D721Med (cell line): ENCODE measurements around the gene FBXO48.

ENCODE experiments used
- DNase-seq: peaks from one replicate; pipeline ENCODE4 v3.0.0; 2011; ENCODE audit warnings: low spot score; ENCODE audit not compliant: insufficient read length
- FAIRE-seq: peaks from 2 replicates; lab custom pipeline; 2011; peaks lifted over from hg19 to GRCh38; lab: Jason Lieb, UNC
- TF ChIP-seq, protein P1 (sequence below): IDR thresholded peaks from 2 replicates; pipeline ENCODE4 v1.5.1; 2012; ENCODE audit warnings: mild to moderate bottlenecking, control low read depth; ENCODE audit not compliant: insufficient read depth; ENCODE audit errors: missing control alignments

FBXO48 gene

DNA sequence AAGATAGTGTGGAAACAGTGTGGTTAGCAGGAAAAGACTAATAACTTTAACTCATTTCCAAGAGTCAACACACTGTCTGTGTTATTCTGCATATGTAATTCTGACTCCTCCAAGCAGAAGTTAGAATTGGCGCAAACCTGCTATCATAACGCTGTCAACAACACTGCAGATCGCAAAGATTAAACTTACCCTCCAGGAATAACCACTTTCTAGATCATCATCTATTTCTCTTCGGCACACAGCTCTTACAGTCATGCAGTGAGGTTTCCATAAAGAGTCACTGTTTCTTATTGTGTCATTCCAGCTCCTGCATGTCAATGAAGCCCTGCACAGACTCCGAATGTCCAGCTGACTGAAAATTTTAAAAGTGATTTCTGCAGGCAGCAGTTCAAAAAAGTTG is 2.4 kb downstream of the FBXO48 start:
- DNase-seq (no peak), FAIRE-seq (no peak)
- TF ChIP-seq, protein P1, sequence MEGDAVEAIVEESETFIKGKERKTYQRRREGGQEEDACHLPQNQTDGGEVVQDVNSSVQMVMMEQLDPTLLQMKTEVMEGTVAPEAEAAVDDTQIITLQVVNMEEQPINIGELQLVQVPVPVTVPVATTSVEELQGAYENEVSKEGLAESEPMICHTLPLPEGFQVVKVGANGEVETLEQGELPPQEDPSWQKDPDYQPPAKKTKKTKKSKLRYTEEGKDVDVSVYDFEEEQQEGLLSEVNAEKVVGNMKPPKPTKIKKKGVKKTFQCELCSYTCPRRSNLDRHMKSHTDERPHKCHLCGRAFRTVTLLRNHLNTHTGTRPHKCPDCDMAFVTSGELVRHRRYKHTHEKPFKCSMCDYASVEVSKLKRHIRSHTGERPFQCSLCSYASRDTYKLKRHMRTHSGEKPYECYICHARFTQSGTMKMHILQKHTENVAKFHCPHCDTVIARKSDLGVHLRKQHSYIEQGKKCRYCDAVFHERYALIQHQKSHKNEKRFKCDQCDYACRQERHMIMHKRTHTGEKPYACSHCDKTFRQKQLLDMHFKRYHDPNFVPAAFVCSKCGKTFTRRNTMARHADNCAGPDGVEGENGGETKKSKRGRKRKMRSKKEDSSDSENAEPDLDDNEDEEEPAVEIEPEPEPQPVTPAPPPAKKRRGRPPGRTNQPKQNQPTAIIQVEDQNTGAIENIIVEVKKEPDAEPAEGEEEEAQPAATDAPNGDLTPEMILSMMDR = no peak

DNA sequence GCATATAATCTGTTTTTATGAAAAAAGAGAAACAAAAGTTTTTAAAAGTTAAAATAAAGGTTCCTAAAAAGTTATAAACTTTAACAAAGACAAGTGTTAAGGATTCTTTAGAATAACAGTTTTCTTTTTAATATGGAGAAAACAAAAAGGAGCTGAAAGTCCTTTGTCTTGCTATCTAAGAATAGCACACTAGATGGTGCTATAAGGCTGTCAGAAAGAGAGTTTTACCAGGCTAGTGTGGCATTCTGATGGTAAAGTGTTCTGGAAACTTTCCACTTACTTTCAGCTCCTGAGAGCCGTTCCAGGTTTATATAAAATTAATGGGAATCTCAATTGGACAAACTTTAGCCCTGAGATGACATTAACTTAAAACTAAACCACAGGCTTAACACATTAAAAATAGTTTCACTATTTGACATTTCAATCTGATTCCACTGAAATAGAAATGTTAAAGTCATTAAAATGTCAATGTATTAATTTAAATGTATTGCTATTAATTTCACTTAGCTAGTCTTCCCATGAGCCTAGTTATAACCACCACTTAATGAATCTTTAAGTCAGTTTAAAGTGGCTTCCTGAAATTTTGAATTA is 3.7 kb downstream of the FBXO48 start:
- no peak for DNase-seq
- FAIRE-seq = no peak
- TF ChIP-seq, protein P1 = peak; percentile 78

DNA sequence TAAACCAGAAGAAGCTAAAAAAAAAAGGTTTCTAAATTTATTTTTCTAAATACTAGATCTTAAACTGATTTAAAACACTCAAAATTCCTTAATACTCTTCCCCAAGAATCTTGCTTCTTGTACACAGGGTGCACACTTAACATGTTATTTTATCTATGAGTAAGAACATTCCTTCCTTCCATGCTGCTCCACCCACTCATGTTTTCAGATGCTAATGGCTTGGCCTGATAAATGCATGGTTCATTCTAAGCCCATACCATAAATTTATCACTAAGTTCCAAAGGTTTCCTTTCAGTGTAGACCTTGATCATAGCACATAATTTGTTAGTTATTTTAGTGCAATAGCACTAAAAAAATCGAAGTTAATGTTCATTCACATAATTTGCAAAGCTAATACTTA is 8.1 kb downstream of the FBXO48 start:
- no peak for FAIRE-seq
- TF ChIP-seq, protein P1 = no peak
- no peak for DNase-seq

DNA sequence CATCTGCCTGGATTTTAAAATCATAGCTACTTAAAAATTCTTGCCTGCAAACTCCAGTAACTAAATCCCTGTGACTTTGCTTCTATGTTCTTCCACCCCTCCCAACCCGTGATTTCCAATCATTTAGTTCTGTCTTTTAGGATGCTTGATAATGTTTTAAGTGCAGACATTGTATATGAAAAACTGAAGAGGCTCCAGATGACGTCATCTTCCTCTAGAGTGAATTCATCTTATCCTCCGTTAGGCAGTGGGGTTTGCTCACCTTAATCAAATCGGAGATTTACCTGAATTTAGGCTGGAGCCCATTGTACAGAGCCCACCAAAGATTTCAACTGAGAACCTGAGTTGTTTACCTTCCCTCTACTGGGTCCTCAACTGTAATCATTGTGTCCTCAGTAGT is 10.9 kb downstream of the FBXO48 start:
- DNase-seq (no peak), FAIRE-seq (no peak)
- TF ChIP-seq, protein P1 = no peak

DNA sequence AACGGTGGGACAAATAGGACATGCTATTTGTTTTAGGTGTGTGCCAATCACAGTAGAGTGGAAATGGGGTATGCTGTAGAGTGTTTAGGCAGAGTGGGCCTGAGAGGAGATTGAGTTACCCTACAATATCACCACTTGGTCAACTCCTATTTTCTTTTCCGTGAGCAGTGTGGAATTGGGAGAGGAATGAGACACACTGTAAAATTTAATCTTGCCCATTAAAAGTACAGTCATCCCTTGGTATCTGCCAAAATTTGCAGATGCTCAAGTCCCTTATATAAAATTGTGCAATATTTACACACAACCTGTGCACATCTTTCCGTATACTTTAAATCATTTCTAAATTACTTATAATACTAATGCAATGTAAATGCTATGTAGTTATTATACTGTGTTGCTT is 12.4 kb downstream of the FBXO48 start:
- TF ChIP-seq, protein P1 = no peak
- DNase-seq (no peak), FAIRE-seq (no peak)

DNA sequence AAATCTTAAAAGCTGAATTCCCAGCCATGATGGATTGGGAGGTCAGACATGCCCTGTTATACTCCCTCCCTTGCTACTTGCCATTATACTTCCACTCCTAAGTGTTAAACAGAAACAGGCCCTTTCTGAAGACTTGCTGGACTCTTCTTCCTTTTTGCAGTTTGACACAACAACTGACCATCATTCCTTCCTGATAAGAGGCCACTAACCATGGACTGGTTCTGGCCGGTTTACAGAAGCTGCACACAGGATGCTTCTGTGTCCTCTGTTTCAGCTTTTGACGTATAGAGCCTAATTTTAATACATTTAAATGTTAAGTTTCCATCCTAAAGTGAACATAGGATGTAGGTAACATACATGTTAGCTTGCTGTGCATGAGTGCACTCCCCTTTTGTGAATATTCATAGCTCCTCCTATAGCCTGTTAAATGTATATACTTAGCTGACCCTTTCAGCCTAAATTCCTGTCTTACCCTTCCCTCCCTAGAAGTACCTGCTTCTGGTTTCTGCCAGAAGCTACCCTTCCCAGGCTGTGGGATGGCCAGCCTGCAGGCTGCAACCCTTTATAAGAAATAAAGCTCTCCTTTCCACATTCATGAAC is 13.2 kb downstream of the FBXO48 start:
- DNase-seq (no peak), FAIRE-seq (no peak)
- TF ChIP-seq, protein P1 = no peak
